HepG2 (cell line): ENCODE data around the gene TMEM114. TPM values are rescaled to one million over a fixed set of nuclear protein-coding genes. Genes with fewer than 3 reads are reported as not detected.

Experiments
- CBX1 ChIP-seq: IDR thresholded peaks from one replicate; pipeline ENCODE4 v1.6.1; 2016; ENCODE audit warnings: antibody characterized with exemption, low read depth
- FOXJ3 ChIP-seq: sonication (generic); formaldehyde crosslinking; IDR thresholded peaks from 2 replicates; pipeline ENCODE4 v1.4.0; 2020; ENCODE audit warnings: missing genetic modification reagents, mild to moderate bottlenecking, borderline replicate concordance
- GTF3A ChIP-seq: sonication (generic); formaldehyde crosslinking; conservative IDR thresholded peaks from 2 replicates; pipeline ENCODE4 v1.4.0; 2020; ENCODE audit warnings: mild to moderate bottlenecking, missing genetic modification reagents
- HOXA3 ChIP-seq: sonication (generic); formaldehyde crosslinking; IDR thresholded peaks from 2 replicates; pipeline ENCODE4 v1.5.0; 2020; ENCODE audit warnings: missing genetic modification reagents
- IRF2 ChIP-seq: IDR thresholded peaks from 2 replicates; pipeline ENCODE4 v1.6.1; 2018; ENCODE audit warnings: missing genetic modification reagents, missing compliant biosample characterization
- KLF16 ChIP-seq, 2 experiments: sonication (generic) in 1 of 2; formaldehyde crosslinking in 1 of 2; IDR thresholded peaks; 2 replicates each; pipeline versions ENCODE4 v1.6.1 to v1.8.0; 2016 to 2023; ENCODE audit warnings: missing genetic modification reagents in 2 of 2, missing compliant biosample characterization in 1 of 2
- NR2F6 ChIP-seq, 2 experiments: IDR thresholded peaks; 2 replicates each; pipeline ENCODE4 v1.6.1; 2016; ENCODE audit warnings: antibody characterized with exemption in 1 of 2, mild to moderate bottlenecking in 1 of 2
- SNAI1 ChIP-seq: sonication (generic); formaldehyde crosslinking; IDR thresholded peaks from 2 replicates; pipeline ENCODE4 v1.5.0; 2020; ENCODE audit warnings: mild to moderate bottlenecking, missing genetic modification reagents, borderline replicate concordance
- SOX6 ChIP-seq, 2 experiments: fragments of 450-650 bp in 1 of 2; sonication (generic) in 1 of 2; formaldehyde crosslinking in 1 of 2; IDR thresholded peaks; 2 replicates each; pipeline versions ENCODE4 v1.4.0 to v1.6.1; 2017 to 2020; ENCODE audit warnings: antibody characterized with exemption in 1 of 2, mild to moderate bottlenecking in 1 of 2, missing genetic modification reagents in 1 of 2
- ZBTB46 ChIP-seq: sonication (generic); formaldehyde crosslinking; IDR thresholded peaks from 2 replicates; pipeline ENCODE4 v1.4.0; 2020; ENCODE audit warnings: mild to moderate bottlenecking, missing genetic modification reagents, borderline replicate concordance
- ZHX1 ChIP-seq: sonication (generic); formaldehyde crosslinking; IDR thresholded peaks from 2 replicates; pipeline ENCODE4 v1.8.1; 2022; ENCODE audit warnings: low read depth, mild to moderate bottlenecking, missing genetic modification reagents
- ZNF10 ChIP-seq: sonication (generic); formaldehyde crosslinking; IDR thresholded peaks from 2 replicates; pipeline ENCODE4 v1.4.0; 2020; ENCODE audit warnings: mild to moderate bottlenecking, low read depth, missing genetic modification reagents, borderline replicate concordance
- ZNF788 ChIP-seq: sonication (generic); formaldehyde crosslinking; IDR thresholded peaks from 2 replicates; pipeline ENCODE4 v1.5.0; 2020; ENCODE audit warnings: mild to moderate bottlenecking, missing genetic modification reagents, borderline replicate concordance
- polyA plus RNA-seq, 8 experiments: library from polyadenylated mRNA; depleted of rRNA in 3 of 8; stranded (reverse) in 7 of 8; unstranded in 1 of 8; fragments of >200 nt; fragmentation: Illumina TruSeq in 4 of 8; extraction: Trizol in 4 of 8; gene quantifications; 2 replicates each; pipeline versions ENCODE4 v1.2.1 to v1.2.3, GENCODE V29; 2011 to 2016; ENCODE audit warnings: low read depth in 4 of 8, missing spikeins in 1 of 8, mixed read lengths in 1 of 8; ENCODE audit not compliant: insufficient read depth in 1 of 8
- total RNA-seq, 5 experiments: library from RNA; depleted of rRNA; stranded (reverse); fragments of >200 nt; fragmentation: Illumina TruSeq; extraction: Trizol; gene quantifications; 2 replicates each; pipeline ENCODE4 v1.2.3, GENCODE V29; 2016; ENCODE audit warnings: low read depth in 1 of 5
- TF ChIP-seq, protein P1 (sequence below): sonication (generic); formaldehyde crosslinking; IDR thresholded peaks from 2 replicates; pipeline ENCODE4 v1.8.1; 2023; ENCODE audit warnings: mild to moderate bottlenecking, moderate library complexity, missing genetic modification reagents
- TF ChIP-seq, protein P2 (sequence below): sonication (generic); formaldehyde crosslinking; IDR thresholded peaks from 2 replicates; pipeline ENCODE4 v1.4.0; 2020; ENCODE audit warnings: missing genetic modification reagents
- TF ChIP-seq, protein P3 (sequence below): fragments of 450-650 bp; IDR thresholded peaks from 2 replicates; pipeline ENCODE4 v1.6.1; 2017
- TF ChIP-seq, protein P4 (sequence below): IDR thresholded peaks from 2 replicates; pipeline ENCODE4 v1.6.1; 2016; ENCODE audit warnings: low read depth, control low read depth

TMEM114 gene
- total and polyA plus RNA-seq, 2 of the 13 experiments (the other 11 are each of a cell fraction or from before 2014, with no cell fraction given): not detected

DNA sequence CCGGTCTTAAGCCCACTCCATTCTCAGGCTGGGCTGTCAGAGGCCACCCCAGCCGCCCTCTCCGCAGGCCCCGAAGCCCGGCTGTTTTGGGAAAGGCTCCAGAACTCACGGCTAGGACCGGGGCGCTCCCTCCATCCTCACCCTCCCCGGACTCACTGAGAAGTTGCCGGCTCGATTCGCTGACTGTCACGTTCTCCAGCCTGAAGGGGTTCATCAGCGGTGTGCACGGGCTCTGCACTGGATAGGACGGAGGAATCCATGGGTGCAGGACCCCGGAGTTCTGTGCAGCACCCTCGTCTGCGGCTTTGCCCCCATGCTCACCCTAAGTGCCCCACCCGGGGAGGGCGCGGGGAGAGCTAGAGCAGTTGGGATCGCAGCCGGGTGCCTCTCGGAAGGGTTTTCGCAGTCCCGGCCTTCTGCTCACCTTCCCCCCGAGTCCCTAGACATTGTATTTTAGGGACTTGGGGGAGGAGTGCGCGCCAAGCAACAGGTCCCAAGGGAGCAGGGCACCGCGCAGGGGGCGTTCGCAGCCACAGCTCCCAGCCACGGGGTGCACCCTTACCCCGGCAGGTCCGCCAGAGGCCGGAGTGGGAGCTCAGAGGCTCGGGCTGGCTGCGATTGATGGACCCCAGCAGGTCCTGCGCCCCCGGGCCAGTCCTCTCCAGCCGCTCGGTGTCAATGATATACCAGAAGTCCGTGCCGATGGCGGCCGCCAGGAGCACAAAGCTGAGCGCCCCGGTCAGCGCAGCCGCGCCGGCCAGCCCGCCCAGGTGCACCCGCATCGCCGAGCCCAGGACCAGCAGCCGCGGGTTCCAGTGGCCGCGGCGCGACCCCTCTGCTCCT, 1.0 kb downstream of the TMEM114 start (continued):
- TF ChIP-seq, protein P1, sequence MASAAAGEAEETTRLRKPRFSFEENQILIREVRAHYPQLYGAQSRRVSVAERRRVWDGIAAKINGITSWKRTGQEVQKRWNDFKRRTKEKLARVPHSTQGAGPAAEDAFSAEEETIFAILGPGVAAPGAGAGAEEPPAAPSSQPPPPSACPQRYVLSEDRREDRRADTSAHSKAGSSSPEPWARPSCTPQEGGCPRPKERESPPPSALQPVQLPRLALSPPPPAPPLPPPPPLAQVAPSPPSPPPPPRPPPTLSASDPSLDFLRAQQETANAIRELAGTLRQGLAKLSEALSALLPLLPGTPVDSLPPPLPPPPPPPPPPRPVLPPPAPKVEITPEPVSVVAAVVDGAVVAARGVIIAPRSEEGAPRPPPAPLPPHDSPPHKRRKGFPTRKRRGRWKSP (CRISPR knock-in tag): 0 out of 2 replicates have a peak, but pooled peaks have one; percentile 30
- TF ChIP-seq FOXJ3 (CRISPR knock-in tag) (no peak), HOXA3 (CRISPR knock-in tag) (peak; percentile 31; the same call in 1 of the 2 replicates), ZHX1 (no peak), NR2F6 (IDR thresholded peaks at IDR 0.05) (no peak), NR2F6 (CRISPR knock-in tag; IDR thresholded peaks at IDR 0.05) (no peak), CBX1 (no peak), ZNF10 (CRISPR knock-in tag) (no peak), ZBTB46 (CRISPR knock-in tag) (no peak), SOX6 (IDR thresholded peaks at IDR 0.05) (no peak), SOX6 (CRISPR knock-in tag; IDR thresholded peaks at IDR 0.05) (no peak), ZNF788 (CRISPR knock-in tag) (0 out of 2 replicates have a peak, but pooled peaks have one; percentile 7), KLF16 (CRISPR knock-in tag; IDR thresholded peaks at IDR 0.05) (no peak), IRF2 (CRISPR knock-in tag) (no peak), SNAI1 (CRISPR knock-in tag) (no peak), GTF3A (CRISPR knock-in tag) (no peak)
- TF ChIP-seq, protein P2, sequence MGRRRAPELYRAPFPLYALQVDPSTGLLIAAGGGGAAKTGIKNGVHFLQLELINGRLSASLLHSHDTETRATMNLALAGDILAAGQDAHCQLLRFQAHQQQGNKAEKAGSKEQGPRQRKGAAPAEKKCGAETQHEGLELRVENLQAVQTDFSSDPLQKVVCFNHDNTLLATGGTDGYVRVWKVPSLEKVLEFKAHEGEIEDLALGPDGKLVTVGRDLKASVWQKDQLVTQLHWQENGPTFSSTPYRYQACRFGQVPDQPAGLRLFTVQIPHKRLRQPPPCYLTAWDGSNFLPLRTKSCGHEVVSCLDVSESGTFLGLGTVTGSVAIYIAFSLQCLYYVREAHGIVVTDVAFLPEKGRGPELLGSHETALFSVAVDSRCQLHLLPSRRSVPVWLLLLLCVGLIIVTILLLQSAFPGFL (CRISPR knock-in tag): 0 out of 2 replicates have a peak, but pooled peaks have one; percentile 17
- TF ChIP-seq, protein P3, sequence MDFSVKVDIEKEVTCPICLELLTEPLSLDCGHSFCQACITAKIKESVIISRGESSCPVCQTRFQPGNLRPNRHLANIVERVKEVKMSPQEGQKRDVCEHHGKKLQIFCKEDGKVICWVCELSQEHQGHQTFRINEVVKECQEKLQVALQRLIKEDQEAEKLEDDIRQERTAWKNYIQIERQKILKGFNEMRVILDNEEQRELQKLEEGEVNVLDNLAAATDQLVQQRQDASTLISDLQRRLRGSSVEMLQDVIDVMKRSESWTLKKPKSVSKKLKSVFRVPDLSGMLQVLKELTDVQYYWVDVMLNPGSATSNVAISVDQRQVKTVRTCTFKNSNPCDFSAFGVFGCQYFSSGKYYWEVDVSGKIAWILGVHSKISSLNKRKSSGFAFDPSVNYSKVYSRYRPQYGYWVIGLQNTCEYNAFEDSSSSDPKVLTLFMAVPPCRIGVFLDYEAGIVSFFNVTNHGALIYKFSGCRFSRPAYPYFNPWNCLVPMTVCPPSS: no peak
- TF ChIP-seq, protein P4, sequence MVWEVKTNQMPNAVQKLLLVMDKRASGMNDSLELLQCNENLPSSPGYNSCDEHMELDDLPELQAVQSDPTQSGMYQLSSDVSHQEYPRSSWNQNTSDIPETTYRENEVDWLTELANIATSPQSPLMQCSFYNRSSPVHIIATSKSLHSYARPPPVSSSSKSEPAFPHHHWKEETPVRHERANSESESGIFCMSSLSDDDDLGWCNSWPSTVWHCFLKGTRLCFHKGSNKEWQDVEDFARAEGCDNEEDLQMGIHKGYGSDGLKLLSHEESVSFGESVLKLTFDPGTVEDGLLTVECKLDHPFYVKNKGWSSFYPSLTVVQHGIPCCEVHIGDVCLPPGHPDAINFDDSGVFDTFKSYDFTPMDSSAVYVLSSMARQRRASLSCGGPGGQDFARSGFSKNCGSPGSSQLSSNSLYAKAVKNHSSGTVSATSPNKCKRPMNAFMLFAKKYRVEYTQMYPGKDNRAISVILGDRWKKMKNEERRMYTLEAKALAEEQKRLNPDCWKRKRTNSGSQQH (CRISPR knock-in tag): no peak
